Epidermal melanocyte (primary cell): ENCODE measurements around the gene DCTD.
A peak's percentile ranks its signal among the peaks of the same experiment; 100 is the strongest.

Source experiments
- DNase-seq: peaks from one replicate; pipeline ENCODE4 v3.0.0; 2011; ENCODE audit warnings: low spot score; ENCODE audit not compliant: insufficient read length

Gene DCTD

GRCh38 chr4:182893474-182894080 is 23.6 kb downstream of the DCTD start:
- no peak for DNase-seq

GRCh38 chr4:182893047-182893446 is 24.1 kb downstream of the DCTD start:
- DNase-seq: no peak

- DNase-seq: no peak
Measured at GRCh38 chr4:182890202-182890601, 27.0 kb downstream of the DCTD start.

GRCh38 chr4:182888891-182889290 is 28.3 kb downstream of the DCTD start:
- no peak for DNase-seq

- DNase-seq: no peak
Measured at GRCh38 chr4:182886768-182887167, 30.4 kb downstream of the DCTD start.

- DNase-seq: no peak
Measured at GRCh38 chr4:182886205-182886604, 31.0 kb downstream of the DCTD start.

- DNase-seq: no peak
Measured at GRCh38 chr4:182885738-182886077, 31.5 kb downstream of the DCTD start.

GRCh38 chr4:182885022-182885737 is 32.0 kb downstream of the DCTD start:
- DNase-seq: no peak

- no peak for DNase-seq
Measured at GRCh38 chr4:182884040-182884439, 33.1 kb downstream of the DCTD start.

- no peak for DNase-seq
Measured at GRCh38 chr4:182883351-182883750, 33.8 kb downstream of the DCTD start.

- DNase-seq: no peak
Measured at GRCh38 chr4:182881914-182882313, 35.3 kb downstream of the DCTD start.

- peak; percentile 54 for DNase-seq
Measured at GRCh38 chr4:182880387-182881356, 36.5 kb downstream of the DCTD start.

GRCh38 chr4:182879913-182880312 is 37.3 kb downstream of the DCTD start:
- DNase-seq: no peak

GRCh38 chr4:182878633-182879495 is 38.3 kb downstream of the DCTD start:
- no peak for DNase-seq

- no peak for DNase-seq
Measured at GRCh38 chr4:182877326-182877883, 39.8 kb downstream of the DCTD start.

- no peak for DNase-seq
Measured at GRCh38 chr4:182876427-182876826, 40.8 kb downstream of the DCTD start.

GRCh38 chr4:182875453-182876405 is 41.5 kb downstream of the DCTD start:
- no peak for DNase-seq

GRCh38 chr4:182874797-182875345 is 42.3 kb downstream of the DCTD start:
- no peak for DNase-seq

- no peak for DNase-seq
Measured at GRCh38 chr4:182874304-182874751, 42.9 kb downstream of the DCTD start.
